HG02588 (cell line): ENCODE data around the gene OR2AG2.
"Not testable (repeated sequence)": the region's sequence is repeated elsewhere in the genome, so short reads cannot be mapped to it uniquely, and the experiment has no call there.

Source experiments
- ATAC-seq: cut with Tn5 transposase; IDR thresholded peaks from one replicate; pipeline ENCODE4 v1.9.1; 2021; ENCODE audit warnings: mild to moderate bottlenecking, moderate library complexity; ENCODE audit not compliant: unreplicated experiment

Gene OR2AG2, protein sequence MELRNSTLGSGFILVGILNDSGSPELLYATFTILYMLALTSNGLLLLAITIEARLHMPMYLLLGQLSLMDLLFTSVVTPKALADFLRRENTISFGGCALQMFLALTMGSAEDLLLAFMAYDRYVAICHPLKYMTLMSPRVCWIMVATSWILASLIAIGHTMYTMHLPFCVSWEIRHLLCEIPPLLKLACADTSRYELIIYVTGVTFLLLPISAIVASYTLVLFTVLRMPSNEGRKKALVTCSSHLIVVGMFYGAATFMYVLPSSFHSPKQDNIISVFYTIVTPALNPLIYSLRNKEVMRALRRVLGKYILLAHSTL

DNA sequence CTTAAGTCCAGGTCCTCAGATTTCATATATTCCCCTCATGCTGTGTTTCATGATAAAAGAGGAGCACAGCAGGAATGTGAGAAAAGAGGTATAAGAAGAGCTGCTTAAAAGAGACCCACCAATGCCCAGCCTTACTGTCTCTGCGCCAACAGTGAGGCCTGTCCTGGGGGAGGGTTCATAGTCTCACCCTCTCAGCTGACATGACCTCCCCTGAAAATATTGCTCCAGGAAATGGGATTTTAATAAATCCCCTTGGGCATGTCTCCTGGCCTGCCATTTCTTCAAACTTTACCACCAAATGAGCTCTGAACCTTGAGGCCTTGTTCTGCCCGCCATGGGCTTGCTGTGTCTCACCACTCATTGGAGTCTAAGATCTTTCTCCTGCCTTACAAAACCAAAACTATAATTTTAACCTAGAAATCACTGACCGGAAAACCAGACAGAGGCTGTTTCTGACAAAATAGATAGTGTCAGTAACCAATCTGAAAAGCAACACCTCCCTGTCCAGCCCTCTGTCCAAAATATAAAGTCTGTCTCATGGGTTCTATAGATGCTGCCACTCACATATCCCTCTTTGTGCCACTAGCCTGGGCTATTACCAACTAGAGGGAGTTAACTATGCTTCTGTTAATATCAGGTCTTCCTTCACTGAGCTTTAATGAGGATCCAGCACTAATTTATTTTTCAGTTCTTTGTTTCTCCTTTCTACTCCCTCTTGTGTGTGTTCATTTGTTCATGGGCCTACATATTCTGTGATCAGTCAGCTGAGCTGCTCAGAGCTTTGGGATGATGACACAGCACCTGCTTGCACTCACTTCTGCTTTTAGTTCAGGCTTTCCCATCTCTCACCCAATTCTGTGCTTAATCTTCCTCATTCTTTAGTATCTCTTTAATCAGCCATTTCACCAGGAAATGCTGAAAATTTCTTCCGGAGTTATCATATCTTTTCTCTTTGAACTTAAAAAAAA, at the start of gene OR2AG2:
TSS of gene OR2AG2 (minus strand) at position 51 of the 968 bp plus-strand sequence. CDS start 3,019 bp downstream, outside the sequence.
- ATAC-seq = peak; percentile 93

DNA sequence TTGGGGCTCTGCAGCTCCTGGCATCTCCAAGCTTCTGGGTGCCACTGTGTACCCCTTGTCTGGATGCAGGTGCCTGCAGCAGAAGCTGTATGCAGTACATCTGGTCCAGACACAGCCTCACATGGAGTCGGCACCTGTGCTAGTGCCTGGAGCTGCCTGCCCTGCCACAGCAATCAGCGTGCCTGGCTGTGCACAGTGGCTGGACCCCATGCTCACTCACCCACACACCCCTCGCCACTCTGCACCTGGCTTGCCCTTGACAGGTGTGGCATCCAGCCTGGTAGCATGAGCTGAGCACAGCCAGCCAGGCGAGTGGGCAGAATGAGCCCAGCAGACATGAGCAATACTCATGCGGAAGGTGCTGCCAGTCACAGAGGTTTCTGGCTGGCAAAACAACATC, 47.2 kb upstream of the OR2AG2 start:
- no peak for ATAC-seq

GRCh38 chr11:6817694-6818093, 45.9 kb upstream of the OR2AG2 start:
- ATAC-seq = no peak

DNA sequence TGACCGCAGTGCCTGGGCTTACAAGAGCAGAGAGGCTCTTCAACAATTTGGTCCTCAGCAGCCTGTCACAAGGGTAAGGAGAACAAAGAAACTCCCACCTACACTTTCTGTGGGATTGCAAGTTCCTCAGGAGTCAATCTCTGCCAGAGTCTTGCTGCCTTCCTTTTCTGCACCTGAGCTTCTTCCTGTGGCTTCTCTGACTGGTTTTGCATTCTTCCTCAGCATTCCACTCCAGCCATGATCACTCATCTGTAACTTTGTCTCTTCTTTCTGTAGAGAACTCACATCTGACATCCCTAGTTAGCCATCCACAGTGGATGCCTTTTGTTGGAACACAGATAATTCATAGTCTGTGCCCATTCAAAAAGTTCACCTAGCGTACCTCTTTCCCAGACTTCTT, 41.9 kb upstream of the OR2AG2 start:
- no peak for ATAC-seq

DNA sequence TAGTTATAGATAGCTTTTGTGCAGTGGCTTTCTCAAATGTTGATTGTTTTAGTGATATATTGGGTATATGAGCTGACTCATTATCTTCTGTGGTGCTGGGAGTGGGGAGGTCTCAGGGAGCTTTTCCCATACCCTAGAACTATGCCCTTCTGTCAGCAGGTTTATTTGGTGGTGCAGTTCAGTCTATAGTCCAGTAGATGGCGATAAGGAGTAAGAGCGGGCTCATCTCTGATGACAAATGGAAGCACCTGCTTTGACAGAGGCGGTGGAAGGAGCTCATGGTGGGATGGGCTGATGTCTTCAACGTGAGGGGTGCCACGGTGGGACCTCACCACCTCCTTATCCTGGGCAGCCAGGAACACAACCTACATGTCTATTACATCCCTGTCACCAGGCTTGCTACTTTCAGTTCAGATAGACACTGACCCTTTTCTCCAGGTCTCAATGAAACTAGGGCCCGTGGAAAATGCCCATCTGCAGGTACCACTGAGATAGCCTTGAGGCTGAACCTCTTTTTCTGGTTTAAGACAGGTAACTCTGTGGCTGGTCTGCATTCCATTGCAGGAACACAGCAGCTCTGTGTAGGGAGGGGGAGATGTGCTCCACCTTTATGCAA, 40.7 kb upstream of the OR2AG2 start:
- ATAC-seq = peak; percentile 87

GRCh38 chr11:6801075-6801474, 29.3 kb upstream of the OR2AG2 start:
- not testable (repeated sequence) for ATAC-seq

- no peak for ATAC-seq
Observed at GRCh38 chr11:6799402-6799801, 27.6 kb upstream of the OR2AG2 start, which contains the start of gene OR6A2. TSS of gene OR6A2 (minus strand) at chr11:6799689. CDS start at chr11:6795708, 3,981 bp downstream.

GRCh38 chr11:6794639-6795038, 22.9 kb upstream of the OR2AG2 start:
- ATAC-seq = no peak

DNA sequence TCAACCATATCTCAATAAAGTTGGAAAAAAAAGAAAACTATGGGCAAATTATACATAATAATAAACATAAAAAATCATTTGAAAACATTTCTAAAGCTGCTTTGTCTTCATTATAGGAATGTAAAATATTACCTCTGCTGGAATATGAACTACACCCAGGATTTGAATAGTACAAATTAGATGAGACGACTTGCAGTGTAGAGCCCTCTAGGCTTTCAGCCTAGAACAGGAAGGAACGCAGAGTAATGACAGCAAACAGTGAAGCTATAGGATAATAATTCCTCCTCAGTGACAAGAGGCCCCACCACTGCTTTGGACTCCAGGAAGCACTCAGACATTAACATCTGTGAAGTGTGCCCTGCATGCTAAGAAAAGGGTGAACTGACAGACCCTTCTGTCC, 18.8 kb upstream of the OR2AG2 start:
- ATAC-seq = no peak

DNA sequence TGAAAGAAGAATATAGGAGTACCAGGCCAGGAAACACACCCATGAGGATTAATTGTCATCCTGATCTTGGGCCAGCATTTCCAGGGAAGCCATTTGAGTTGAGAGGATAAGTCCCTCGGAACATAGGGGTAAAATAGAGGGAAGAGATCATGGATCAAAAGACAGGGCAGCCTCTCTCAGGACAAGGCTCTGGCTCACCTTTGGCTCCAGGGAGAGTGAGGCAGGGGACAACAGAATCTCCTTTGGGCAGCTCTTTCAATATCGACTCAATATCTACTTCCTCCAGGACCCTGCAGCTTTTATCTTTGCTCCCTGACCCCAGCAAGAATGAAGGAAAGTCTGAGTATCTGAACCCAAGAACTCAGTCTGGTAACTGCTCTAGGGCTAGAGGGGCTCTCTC, 10.9 kb upstream of the OR2AG2 start, which contains the start of gene OR2AG1:
TSS of gene OR2AG1 (plus strand) at position 301 of the 400 bp plus-strand sequence. CDS start 2,018 bp downstream, outside the sequence.
- no peak for ATAC-seq

- no peak for ATAC-seq
Observed at GRCh38 chr11:6780829-6781228, 9.1 kb upstream of the OR2AG2 start.

DNA sequence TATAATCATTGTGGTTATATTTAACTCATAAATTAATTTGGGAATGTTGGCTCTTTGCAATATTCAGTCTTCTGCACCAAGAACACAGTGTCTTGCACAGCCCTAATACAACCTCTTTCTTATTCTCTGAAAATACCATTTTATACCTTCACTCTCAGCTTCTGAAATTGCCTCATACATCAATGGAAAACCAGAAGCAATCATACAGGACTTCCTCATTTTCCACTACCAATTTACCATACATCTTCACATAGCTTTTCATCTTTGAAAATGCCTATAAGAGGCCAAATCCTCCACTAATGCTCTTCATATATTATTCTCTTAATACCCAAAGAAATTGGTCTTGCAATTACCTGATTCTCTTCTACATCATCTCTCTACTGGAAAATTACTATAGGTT, 6.7 kb upstream of the OR2AG2 start:
- ATAC-seq = no peak

DNA sequence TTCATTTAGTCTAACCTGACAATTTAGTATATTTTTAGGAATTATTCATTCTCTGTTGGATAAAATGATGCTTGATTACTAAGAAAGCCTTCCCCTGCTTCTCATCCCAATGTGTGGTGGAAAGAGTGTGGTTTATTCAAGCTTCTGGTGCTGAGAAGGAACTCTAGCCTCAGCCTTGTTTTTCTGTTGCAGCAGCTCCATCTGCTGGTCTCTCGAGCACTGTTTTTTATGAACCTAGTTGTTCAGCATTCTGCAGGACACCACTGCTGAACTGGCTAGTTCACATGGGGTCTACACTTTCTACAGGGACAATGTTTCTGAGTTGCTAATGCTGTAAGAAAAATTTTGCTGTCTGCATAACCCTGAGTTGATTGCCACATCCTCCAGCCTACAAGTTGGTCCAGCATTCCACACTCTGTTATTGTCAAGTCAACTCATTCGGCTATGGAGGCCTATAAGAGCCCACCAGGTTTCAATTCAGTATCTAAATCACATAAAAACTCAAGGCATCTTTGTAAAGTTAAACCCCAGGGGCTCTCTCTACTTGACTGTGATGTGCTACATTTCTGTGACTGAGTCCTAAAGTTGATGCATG, 14.3 kb downstream of the OR2AG2 start:
- no peak for ATAC-seq

GRCh38 chr11:6755953-6756347, 15.8 kb downstream of the OR2AG2 start:
- ATAC-seq = no peak

DNA sequence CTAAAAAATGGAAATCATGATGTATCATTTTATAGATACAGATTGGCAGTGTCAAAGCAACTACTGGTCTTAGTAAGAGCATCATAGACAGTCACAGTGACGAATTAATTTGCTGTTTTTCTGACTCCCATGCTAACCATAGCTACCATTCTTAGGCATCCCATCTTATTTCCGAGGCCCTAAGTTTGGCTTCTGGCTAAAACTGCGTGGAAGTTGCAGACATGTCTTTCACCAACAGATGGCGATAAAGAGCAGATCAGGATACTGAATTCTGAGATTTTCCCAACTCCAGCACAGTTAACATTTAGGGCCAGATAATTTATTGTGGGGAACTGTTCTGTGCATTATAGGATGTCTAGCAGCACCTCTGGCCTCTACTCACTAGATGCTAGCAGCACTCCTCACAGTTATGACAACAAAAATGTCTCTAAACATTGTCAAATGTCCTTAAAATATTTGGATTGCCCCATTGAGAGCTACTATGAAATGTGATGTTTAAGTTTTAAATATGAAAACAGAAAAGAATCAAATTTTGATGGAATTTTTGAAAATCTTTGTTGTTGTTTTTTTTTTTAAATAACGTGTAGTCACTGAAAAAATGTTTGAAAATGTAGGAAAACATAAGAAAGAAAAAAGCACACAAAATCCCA, 16.3 kb downstream of the OR2AG2 start:
- ATAC-seq = no peak

GRCh38 chr11:6747097-6747668, 24.6 kb downstream of the OR2AG2 start:
- no peak for ATAC-seq

- peak; percentile 11 for ATAC-seq
Observed at GRCh38 chr11:6746626-6747025, 25.1 kb downstream of the OR2AG2 start.

- peak; percentile 82 for ATAC-seq
Observed at GRCh38 chr11:6746086-6746618, 25.6 kb downstream of the OR2AG2 start.

DNA sequence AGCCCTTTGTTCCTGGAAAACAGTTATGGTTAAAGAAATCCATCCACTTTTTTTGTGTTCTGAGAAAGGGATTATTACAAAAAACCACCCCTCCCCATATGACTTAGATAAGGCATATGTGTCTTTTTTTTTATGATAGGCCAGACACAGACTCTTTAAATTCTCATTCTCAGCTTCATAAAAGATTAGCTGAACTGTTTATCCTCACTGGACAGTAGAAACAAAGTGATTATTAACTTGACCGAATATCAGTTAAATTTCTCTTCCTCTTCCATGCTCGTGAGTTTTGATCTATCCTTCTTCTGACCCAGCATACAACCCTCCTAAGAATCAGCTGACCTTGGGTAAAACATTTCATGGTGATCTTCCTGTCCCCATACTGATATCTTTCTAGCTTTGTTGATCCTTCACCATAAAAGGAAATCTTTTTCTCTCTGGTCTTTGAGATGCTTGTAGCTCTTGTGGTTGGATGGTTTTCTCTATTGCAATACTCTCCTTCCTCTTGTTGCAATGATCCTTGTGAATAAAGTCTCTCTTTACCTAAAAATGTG, 26.2 kb downstream of the OR2AG2 start:
- peak; percentile 49 for ATAC-seq
